Activated naive CD4-positive, alpha-beta T cell treated with anti-CD3 and anti-CD28 coated beads for 36 hours (primary cell): Measurements from ENCODE around the gene SLC28A3. TPM values are rescaled to one million over a fixed set of nuclear protein-coding genes. Genes with fewer than 3 reads are reported as not detected.

Source experiments
- CTCF ChIA-PET: fragments of 350-600 bp; sonication (Branson Sonifier 250); formaldehyde crosslinking; loops from one replicate; lab custom pipeline; 2021; ENCODE audit warnings: antibody characterized with exemption; lab: Charles Lee
- DNase-seq: peaks from one replicate; pipeline ENCODE4 v3.0.0-alpha.2; 2020
- H3K27ac Mint-ChIP-seq: one replicate; pipeline ENCODE4 v1.8.0; 2021; ENCODE audit warnings: mild to moderate bottlenecking, mixed read lengths
- H3K27me3 Mint-ChIP-seq: one replicate; pipeline ENCODE4 v1.8.0; 2021; ENCODE audit warnings: low read depth, mixed read lengths
- H3K36me3 Mint-ChIP-seq: one replicate; pipeline ENCODE4 v1.8.0; 2021; ENCODE audit warnings: low read depth, mixed read lengths
- H3K4me1 Mint-ChIP-seq: one replicate; pipeline ENCODE4 v1.8.0; 2021; ENCODE audit warnings: low read depth, mixed read lengths
- H3K4me3 Mint-ChIP-seq: one replicate; pipeline ENCODE4 v1.8.0; 2021; ENCODE audit warnings: mild to moderate bottlenecking, moderate library complexity, mixed read lengths
- H3K9me3 Mint-ChIP-seq: one replicate; pipeline ENCODE4 v1.8.0; 2021; ENCODE audit warnings: mixed read lengths
- intact Hi-C: fragments of 100-400 bp; cut with micrococcal nuclease; formaldehyde crosslinking; loops from one replicate; pipeline ENCODE4 v1.15.1; 2023
- total RNA-seq, 2 experiments: library from RNA; stranded (reverse); gene quantifications; one replicate each; pipeline ENCODE4 v1.2.3, GENCODE V29; 2021

SLC28A3 gene
- total RNA-seq, 2 experiments from 2014 or later, result 0.32 to 0.33 TPM

DNA sequence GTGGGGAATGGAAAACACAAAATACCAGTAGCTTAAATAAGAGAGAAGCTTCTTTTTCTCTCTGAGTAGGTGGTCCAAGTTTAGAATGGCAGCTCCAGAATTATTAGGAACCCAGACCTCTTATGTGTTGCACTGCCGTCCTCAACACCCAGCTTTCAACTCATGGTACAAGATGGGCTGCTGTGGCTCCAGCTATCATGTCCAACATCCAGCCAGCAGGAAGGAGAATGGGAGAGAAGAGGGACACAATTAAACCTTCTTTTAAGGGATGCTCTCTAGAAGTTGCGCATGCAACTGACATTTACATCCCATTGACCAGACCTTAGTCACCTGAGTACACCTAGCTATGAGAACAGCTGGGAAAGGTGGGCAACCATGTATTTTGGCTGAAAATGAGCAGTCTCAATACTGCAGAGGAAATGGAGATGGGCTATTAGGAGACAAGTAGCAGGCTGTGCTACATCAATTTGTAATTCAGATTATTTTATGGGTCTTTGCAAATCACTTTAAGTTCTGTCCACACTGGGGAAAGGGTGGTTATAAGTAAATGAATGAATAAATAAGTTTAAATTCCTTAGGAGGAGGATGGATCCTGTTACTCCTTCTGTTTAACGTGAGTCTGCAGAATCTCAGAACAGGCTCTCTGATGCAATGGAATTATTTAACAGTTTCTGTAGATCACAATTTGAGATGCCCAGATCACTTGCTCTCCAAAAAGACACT, 76.1 kb downstream of the SLC28A3 start:
- Mint-ChIP-seq H3K27me3 (no peaks in the 10 kb centered on the region), H3K9me3 (no peaks in the 10 kb centered on the region), H3K27ac (no peak overlapping the region), H3K36me3 (no peaks in the 10 kb centered on the region), H3K4me1 (peaks cover 12% of the 10 kb centered on the region), H3K4me3 (no peak overlapping the region)
- intact Hi-C loops, result no loop called here
- CTCF ChIA-PET, result interaction anchor here (0.6 to 1.4 kb wide), 8 partner anchors 12 to 51 kb away, joined by 3 to 7 read pairs (median 3); no protein-coding TSS in a partner anchor
- no peak for DNase-seq

DNA sequence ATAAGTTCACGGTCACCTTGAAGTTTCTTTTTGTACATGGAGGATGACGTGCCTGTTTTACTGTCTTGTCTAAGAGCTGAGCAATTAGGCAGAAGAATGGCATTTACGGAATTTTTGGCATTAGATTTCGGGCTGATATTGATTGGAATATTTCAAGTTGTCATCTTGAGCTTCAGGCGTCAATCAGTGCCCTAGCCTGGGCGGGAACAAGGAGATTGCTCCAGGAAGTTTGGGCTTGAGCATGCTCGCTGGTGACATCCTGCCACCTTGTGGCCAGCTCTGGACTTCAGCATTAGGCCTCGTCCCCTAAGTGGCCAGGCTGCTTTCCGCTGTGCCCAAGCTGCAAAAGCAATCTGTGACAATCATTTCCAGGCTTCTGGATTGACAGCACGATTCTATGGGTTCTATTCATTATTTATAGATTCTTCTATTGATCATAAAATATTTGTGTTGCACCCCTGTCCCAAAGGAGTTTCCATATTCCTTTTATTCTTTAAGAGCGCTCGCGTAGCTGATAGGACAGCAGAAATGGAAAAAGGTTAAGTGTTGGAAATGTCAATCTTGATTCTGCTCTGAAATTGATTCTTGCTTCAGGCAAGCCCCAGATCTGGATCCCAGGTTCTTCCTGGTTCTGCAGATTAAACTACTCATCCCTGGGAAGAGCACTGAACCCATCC, 79.3 kb downstream of the SLC28A3 start:
- no peaks in the 10 kb centered on the region for H3K9me3 Mint-ChIP-seq
- peaks cover 7% of the 10 kb centered on the region for H3K4me1 Mint-ChIP-seq
- DNase-seq, result peak; percentile 76
- CTCF ChIA-PET, result interaction anchor here (0.7 to 3.3 kb wide), 31 partner anchors 9 to 1016 kb away, joined by 3 to 27 read pairs (median 6); partner anchors contain the start of gene KIF27
- H3K36me3 Mint-ChIP-seq, result no peaks in the 10 kb centered on the region
- intact Hi-C loops, result loop anchor here (1.0 to 2.0 kb wide), 5 partner anchors 54 to 641 kb away; partner anchors contain the start of genes HNRNPK, KIF27 and RMI1
- no peaks in the 10 kb centered on the region for H3K27me3 Mint-ChIP-seq
- no peak overlapping the region for H3K27ac Mint-ChIP-seq
- H3K4me3 Mint-ChIP-seq, result peak overlapping the region; percentile 7

DNA sequence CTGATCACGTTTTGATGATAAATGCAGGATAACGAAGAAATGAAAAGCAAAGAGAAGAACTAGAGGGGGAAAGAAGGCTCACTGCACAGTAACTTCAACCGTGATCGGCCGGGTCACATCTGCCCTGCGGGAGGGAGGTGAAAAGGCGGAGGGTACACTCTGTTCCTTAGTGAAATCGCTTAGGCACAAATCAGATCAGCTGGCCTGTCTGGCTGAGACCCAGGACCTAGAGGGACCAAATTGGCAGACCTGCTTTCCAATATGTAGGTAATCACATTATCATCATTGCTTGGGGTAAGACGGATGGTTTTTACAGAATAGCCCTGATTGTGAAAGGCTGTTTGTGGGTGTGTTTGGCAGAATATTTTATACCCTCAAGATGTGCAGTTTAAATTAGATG, 82.2 kb downstream of the SLC28A3 start:
- Mint-ChIP-seq H3K27me3 (no peaks in the 10 kb centered on the region), H3K4me1 (peaks cover 3% of the 10 kb centered on the region), H3K4me3 (no peak overlapping the region), H3K27ac (no peak overlapping the region), H3K36me3 (no peaks in the 10 kb centered on the region), H3K9me3 (no peaks in the 10 kb centered on the region)
- intact Hi-C loops, result no loop called here
- no peak for DNase-seq
- CTCF ChIA-PET, result interaction anchor here (0.8 kb wide), 1 partner anchor 190 kb away, joined by 4 read pairs; no protein-coding TSS in a partner anchor

DNA sequence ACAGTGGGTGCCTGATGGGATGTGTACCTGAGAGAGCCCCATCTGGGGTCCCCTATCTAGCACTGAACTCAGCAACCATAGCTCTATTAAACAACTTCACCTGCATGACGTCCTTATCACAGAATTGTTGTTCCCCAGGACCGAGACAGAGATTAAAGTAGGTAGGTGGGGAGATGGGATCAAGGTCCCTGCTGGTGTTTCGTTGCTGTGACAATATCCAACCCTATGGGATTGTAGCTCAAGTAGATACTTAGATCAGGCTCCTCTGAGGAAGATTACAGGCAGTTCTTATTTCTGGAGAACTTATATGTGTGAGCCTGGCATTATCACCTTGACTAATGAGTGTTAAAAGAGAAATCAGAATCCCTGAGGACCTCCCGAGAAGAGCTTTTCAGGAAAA, 84.9 kb downstream of the SLC28A3 start:
- Mint-ChIP-seq H3K27me3 (no peaks in the 10 kb centered on the region), H3K4me3 (no peak overlapping the region), H3K9me3 (no peaks in the 10 kb centered on the region), H3K27ac (no peak overlapping the region), H3K36me3 (no peaks in the 10 kb centered on the region), H3K4me1 (no peaks in the 10 kb centered on the region)
- intact Hi-C loops, result no loop called here
- no peak for DNase-seq
- CTCF ChIA-PET, result interaction anchor here (0.7 to 1.1 kb wide), 3 partner anchors 58 to 83 kb away, joined by 3 read pairs; no protein-coding TSS in a partner anchor

DNA sequence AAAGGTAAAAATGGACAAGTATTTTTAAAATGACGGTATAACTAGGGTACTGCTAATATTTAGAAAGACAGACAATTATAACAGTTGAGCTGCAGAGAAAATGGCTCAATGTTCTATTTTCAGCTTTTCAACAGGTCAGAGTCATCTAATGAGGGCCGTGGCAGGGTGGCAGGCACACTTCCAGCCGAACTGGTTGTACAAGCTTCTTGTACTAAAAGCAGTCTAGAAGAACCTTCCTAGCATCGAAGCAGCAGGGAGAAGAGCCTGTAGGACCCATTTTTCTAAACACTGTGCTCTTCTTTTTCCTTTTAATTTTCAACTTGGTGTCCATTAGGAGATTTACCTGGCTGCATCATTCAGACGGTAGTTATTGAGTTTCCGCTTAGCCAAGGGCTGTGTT, 85.6 kb downstream of the SLC28A3 start:
- CTCF ChIA-PET, result interaction anchor here (0.6 to 1.1 kb wide), 3 partner anchors 52 to 82 kb away, joined by 3 to 4 read pairs (median 3); no protein-coding TSS in a partner anchor
- H3K27me3 Mint-ChIP-seq, result no peaks in the 10 kb centered on the region

DNA sequence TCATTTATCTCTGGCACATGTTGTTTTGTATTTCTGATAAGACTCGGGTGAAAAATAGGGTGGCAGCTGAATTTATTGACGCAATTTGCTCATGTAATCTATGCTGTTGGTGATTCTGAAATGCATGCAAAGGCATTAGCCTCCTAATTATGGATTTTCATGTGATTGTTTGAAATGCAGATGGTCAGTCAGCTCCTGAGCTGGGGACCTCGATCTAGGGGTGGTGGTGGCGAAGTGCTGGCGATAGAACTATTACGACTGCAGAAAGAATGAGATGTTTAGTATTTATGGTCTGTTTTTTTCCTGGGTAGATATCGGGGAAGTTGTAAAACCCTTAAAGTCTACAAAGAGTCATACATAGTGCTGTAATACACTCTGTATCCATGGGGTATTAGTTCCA, 88.6 kb downstream of the SLC28A3 start:
- CTCF ChIA-PET, result interaction anchor here (2.1 kb wide), 1 partner anchor 9 kb away, joined by 7 read pairs; no protein-coding TSS in a partner anchor
- no peaks in the 10 kb centered on the region for H3K36me3 Mint-ChIP-seq
- no peak overlapping the region for H3K27ac Mint-ChIP-seq
- no peak overlapping the region for H3K4me3 Mint-ChIP-seq
- peaks cover 5% of the 10 kb centered on the region for H3K27me3 Mint-ChIP-seq
- no peaks in the 10 kb centered on the region for H3K4me1 Mint-ChIP-seq
- peaks cover 5% of the 10 kb centered on the region for H3K9me3 Mint-ChIP-seq
- intact Hi-C loops, result no loop called here
- no peak for DNase-seq

More for the DNA sequence above, 85.6 kb downstream of the SLC28A3 start:
- intact Hi-C loops, result no loop called here
- H3K4me3 Mint-ChIP-seq, result no peak overlapping the region
- H3K9me3 Mint-ChIP-seq, result no peaks in the 10 kb centered on the region
- H3K4me1 Mint-ChIP-seq, result no peaks in the 10 kb centered on the region
- no peak for DNase-seq
- H3K27ac Mint-ChIP-seq, result no peak overlapping the region
- H3K36me3 Mint-ChIP-seq, result no peaks in the 10 kb centered on the region

DNA sequence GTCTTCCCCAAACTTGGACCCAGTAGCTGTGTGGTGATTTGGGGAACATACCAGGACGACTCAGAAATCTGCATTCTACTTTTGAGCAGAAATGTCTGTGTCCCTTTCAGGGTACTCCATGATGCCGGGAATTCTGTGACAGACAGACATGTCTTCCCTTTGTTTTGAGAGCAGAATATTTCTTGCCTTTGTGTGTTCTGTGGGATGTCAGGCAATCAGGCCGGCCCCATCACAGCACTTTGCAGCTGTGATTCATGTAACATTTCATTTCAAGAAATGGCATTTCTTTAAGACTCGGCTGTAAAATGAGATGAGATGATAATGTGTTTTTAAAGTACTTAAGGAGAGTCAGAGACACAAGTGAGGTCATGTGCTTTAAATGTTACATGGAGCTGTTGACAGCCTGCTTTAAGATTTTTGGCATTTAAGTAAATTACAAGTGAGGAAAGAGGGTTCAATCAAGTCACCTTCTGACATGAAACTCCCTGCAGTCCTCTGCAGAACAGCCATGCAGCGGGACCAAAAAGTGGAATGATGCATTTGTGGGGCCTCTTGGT, 98.7 kb downstream of the SLC28A3 start:
- DNase-seq, result no peak
- Mint-ChIP-seq H3K36me3 (no peaks in the 10 kb centered on the region), H3K9me3 (peaks cover 1% of the 10 kb centered on the region), H3K4me3 (no peak overlapping the region), H3K27ac (no peak overlapping the region), H3K27me3 (peaks cover 2% of the 10 kb centered on the region), H3K4me1 (no peaks in the 10 kb centered on the region)
- intact Hi-C loops, result no loop called here
- CTCF ChIA-PET, result interaction anchor here (4.5 kb wide), 1 partner anchor 19 kb away, joined by 11 read pairs; no protein-coding TSS in a partner anchor

DNA sequence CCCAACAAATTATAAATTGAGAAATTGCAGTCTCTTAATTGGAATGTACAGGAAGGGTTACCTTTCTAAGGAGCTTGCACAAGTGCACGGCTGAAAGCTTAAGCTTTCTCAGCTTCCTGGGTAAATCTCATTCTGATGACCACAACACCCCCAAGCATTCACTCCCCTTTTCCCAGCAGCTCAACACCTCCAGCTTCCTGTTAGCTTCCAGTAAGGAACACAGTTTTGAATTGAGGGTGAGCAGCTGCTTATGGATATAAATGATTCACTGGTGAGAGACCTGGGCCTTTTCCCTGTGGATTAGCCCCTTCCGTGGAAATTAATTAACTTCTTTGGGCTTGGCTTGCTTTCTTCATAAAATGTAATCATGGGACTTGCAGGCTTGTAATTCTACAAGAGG, 101.2 kb downstream of the SLC28A3 start:
- Mint-ChIP-seq H3K4me1 (no peaks in the 10 kb centered on the region), H3K9me3 (peaks cover 4% of the 10 kb centered on the region), H3K27me3 (peaks cover under 1% of the 10 kb centered on the region), H3K36me3 (no peaks in the 10 kb centered on the region), H3K4me3 (no peak overlapping the region), H3K27ac (no peak overlapping the region)
- CTCF ChIA-PET, result interaction anchor here (1.5 kb wide), 1 partner anchor 14 kb away, joined by 3 read pairs; no protein-coding TSS in a partner anchor
- intact Hi-C loops, result no loop called here
- no peak for DNase-seq

DNA sequence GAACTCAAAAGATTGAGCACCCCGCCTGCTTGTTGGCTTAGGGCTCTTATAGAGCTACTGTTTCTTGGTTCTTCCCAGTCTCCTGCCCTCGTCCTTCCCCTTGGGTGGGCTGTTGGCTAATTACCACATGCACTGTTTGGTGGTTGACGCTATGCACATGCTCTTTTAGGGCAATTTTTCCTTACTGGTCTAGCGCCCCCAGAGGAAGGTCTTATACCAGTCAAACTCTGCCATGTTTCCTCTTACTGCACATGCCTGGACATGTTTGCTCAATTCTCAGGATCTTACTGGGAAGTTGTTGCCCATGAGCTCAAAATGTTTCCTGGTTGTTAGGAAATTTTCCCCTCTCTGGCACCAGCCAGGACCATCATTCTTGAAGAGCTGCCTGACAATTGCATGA, 101.9 kb downstream of the SLC28A3 start:
- Mint-ChIP-seq H3K4me1 (no peaks in the 10 kb centered on the region), H3K27ac (peak overlapping the region; percentile 60), H3K27me3 (no peaks in the 10 kb centered on the region), H3K36me3 (no peaks in the 10 kb centered on the region), H3K4me3 (no peak overlapping the region), H3K9me3 (peaks cover 4% of the 10 kb centered on the region)
- no peak for DNase-seq
- intact Hi-C loops, result no loop called here
- CTCF ChIA-PET, result interaction anchor here (1.5 kb wide), 1 partner anchor 13 kb away, joined by 3 read pairs; no protein-coding TSS in a partner anchor

DNA sequence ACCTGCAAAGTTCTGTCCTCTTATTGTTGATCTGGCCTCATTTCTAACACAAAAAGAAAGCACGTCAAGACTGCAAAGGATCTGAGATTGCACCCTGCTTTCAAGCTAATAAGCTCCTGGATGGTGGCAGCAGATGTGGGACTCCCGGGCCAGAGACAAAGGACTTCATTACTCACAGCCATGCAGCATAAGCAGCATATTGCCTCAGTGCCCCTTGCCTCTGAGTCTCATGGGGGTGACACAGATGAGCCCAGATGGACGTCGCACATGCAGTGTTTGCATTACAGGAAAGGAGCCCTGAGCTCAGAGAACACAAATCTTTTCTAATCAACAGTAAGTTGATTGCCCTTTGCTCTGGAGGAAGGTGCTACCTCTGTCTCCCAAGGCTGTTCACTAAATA, 105.0 kb downstream of the SLC28A3 start:
- no peak for DNase-seq
- Mint-ChIP-seq H3K27me3 (no peaks in the 10 kb centered on the region), H3K4me3 (no peak overlapping the region), H3K36me3 (no peaks in the 10 kb centered on the region), H3K27ac (no peak overlapping the region), H3K9me3 (peaks cover 4% of the 10 kb centered on the region), H3K4me1 (no peaks in the 10 kb centered on the region)
- CTCF ChIA-PET, result no interaction called here
- intact Hi-C loops, result no loop called here

DNA sequence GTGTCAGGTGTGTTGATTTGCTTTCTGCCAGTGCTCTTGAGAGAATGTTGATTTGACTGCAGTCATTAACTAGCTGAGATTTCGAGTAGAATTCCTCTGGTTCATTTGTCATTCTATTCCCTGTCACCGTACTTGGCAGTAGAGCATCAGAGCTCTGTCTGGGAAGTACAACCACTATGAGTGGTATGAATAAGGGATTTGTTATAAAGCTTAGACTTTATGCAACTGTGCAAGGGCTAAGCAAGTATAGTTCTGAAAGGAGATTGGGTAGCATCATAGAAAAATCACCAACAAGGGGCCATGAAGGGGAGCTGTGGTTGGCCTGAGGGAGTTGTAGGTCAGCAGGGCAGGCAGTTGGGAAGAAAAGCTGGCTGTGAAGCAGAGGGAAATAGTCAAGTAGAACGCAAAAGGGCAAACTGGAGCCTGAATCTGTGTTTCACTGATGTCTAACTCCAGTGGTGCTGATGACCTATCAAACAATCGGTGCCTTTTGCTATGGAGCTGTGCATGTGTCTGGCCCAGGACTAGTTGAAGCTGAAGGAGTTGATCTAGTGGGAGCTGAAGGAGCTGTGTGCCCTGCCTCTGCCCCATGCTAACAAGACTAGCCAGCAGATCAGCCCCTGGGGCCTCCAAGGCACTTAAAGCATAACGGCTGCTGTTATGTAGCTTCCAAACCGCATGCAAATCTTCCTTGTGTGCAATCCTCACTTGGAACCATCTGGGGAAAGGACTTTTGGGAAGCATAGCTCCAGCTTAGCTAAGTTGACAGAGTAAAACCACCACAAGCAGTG, 110.0 kb downstream of the SLC28A3 start:
- CTCF ChIA-PET, result interaction anchor here (1.1 to 1.3 kb wide), 2 partner anchors 30 to 33 kb away, joined by 3 to 4 read pairs; no protein-coding TSS in a partner anchor

More for the DNA sequence above, 110.0 kb downstream of the SLC28A3 start:
- no peaks in the 10 kb centered on the region for H3K4me1 Mint-ChIP-seq
- no peak overlapping the region for H3K4me3 Mint-ChIP-seq
- no peak overlapping the region for H3K27ac Mint-ChIP-seq
- no peak for DNase-seq
- no peaks in the 10 kb centered on the region for H3K9me3 Mint-ChIP-seq
- no peaks in the 10 kb centered on the region for H3K27me3 Mint-ChIP-seq
- intact Hi-C loops, result no loop called here
- H3K36me3 Mint-ChIP-seq, result no peaks in the 10 kb centered on the region
